NCI-H1092 treated with DMSO at 0.1 percent for 48 hours (cell line): Measurements from ENCODE around the gene BOLA2B.
"Not testable (repeated sequence)": the region's sequence is repeated elsewhere in the genome, so short reads cannot be mapped to it uniquely, and the experiment has no call there.

Source experiments
- DNase-seq: peaks from one replicate; lab custom pipeline; 2025; lab: John Stamatoyannopoulos, UW

The BOLA2B gene

DNA sequence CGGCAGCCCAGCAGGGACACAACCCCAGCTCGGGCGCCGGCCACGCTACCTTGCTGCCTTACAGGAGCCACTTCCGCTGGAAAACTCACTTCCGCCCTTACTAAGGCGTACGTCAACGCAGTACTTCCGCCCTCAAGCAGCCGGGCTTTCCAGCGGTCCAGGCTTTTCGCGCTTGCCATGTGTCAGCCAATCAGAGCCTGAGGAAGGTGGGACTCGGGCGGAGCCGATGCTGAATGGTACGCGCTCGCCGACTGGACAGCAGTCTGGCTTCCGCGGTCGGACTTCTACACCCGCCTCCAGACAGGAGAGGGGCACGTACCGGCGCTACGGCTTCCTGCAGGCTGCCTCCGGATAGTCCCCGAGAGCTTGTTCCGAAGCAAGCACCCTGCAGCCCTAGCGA, at the start of gene BOLA2B, which contains the start of gene SLX1A:
Gene BOLA2B, minus strand, starts transcription at position 52 of the 400 bp plus-strand sequence. CDS start 71 bp downstream, outside the sequence.
Gene SLX1A, plus strand, starts transcription at position 261 of the 400 bp plus-strand sequence. CDS start 210 bp downstream, outside the sequence.
- not testable (repeated sequence) for DNase-seq

GRCh38 chr16:30217082-30217481, 23.6 kb upstream of the BOLA2B start:
- not testable (repeated sequence) for DNase-seq

DNA sequence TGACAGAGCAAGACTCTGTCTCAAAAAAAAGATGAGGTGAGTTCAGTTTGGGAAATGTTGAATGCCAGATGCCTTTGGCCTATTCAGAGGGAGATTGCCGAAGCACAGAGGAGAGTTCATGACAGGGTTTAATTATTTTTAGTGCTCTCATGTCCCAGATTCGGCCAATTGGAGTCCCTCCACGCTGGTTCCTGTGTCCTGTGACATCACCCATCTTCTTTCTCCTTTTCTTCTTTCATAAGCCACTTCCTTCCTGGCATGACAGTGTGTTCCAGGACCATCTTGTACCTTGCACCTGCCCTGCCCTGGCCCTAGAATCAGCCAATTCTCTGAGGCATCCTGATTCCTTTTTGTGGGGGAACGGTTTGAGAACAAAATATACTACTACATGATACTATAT, 17.9 kb upstream of the BOLA2B start:
- DNase-seq, result not testable (repeated sequence)

DNA sequence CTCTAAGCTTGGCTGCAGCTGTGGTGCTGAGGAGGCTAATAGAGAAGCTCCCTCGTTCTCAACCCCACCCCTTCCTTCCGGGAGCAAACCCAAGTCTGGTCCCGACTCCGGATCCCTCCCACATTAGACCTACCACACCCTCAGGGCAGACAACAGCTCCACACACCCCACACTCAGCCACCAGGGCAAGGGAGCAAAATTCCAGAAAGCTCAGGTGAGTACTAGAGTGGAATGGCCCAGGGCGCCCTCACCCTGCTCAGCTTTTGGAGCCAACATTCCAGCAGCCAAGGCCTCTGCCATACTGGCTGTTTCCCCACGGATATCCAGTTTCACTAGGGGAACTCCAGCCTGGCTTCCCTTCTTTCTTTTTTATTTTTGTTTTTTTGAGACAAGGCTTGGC, 15.6 kb upstream of the BOLA2B start:
- not testable (repeated sequence) for DNase-seq

GRCh38 chr16:30207063-30207704, 13.7 kb upstream of the BOLA2B start:
- not testable (repeated sequence) for DNase-seq

- not testable (repeated sequence) for DNase-seq
Observed at GRCh38 chr16:30206252-30206651, 12.8 kb upstream of the BOLA2B start.

DNA sequence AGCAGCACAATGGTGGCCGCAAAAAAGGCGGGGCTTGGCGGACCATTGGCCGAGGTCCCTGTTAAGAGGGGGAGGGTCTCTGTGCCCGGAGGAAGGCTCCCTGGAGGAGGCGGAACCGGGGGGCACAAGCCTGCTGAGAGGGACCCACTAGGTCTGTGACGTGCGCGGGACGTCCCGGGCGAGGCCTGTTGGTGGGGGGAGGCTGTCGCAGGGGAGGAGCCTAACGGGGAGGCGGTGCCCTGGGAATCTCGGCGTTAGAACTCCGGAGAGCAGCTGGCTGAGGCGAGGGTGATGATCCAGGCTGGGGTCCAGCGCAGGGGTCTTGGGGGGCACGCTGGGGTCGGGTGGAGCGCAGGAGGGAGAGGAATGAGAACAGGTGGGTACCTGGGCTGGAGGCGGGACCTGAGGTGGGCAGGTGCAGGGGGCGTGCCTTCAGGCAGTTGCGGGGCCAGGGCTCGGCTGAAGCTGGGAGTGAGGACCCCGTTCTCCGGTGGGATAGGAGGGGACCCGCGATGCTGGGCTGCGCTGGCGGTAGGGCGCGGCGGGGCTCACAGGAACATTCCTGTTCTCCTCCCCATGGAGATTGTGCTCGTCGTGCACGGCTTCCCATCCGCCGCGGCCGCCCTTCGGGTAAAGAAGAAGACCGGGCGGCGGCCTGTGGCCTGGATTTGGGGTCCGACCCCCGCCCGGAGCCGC, 12.2 kb upstream of the BOLA2B start:
- DNase-seq, result not testable (repeated sequence)

GRCh38 chr16:30199608-30200343, 6.3 kb upstream of the BOLA2B start:
- DNase-seq, result not testable (repeated sequence)

- not testable (repeated sequence) for DNase-seq
Observed at GRCh38 chr16:30199049-30199448, 5.6 kb upstream of the BOLA2B start, which contains the start of gene SULT1A3. SULT1A3 (plus strand) TSS chr16:30199255; CDS start chr16:30200729, 1,474 bp downstream.

DNA sequence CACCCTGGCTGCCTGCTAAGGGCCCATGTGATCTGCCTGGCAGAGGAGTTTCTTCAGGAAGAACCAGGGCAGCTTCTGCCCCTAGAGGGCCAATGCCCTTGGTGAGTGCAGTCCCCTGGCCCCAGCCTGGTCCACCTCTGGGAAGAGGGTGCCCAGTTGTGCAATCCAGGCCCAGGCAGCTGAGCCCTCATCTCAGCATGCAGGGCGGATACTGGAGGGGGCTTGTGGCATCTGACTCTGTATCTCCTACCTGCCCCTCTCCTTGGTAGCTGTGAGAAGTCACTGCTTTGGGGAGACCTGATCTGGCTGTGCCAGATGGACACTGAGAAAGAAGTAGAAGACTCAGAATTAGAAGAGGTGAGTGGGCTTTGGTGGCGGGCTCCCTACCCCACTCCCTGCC, 3.5 kb upstream of the BOLA2B start:
- DNase-seq, result not testable (repeated sequence)

DNA sequence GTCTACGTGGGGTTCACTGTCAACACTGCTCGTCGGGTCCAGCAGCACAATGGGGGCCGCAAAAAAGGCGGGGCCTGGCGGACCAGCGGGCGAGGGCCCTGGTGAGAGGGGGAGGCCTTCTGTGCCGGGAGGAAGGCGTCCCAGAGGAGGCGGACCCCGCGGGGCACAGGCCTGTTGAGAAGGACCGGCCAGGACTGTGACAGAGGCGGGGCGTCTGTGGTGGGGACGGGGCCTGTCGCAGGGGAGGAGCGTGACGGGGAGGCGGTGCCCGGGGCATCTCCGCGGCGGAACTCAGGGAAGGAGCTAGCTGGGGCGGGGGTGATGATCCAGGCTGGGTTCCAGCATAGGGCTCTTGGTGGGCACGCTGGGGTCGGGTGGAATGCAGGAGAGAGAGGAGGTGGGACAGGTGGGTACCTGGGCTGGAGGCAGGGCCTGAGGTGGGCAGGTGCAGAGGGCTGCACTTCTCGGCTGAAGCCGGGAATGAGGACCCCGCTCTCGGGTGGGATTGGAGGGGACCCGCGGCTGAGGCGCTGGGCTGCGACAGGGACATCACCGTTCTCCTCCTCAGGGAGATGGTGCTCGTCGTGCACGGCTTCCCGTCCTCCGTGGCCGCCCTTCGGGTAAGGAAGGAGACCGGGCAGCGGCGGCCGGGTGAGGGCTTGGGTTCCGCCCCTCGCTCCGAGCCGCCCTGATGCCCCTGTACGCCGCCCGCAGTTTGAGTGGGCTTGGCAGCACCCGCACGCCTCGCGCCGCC, 883 bp upstream of the BOLA2B start:
- not testable (repeated sequence) for DNase-seq

DNA sequence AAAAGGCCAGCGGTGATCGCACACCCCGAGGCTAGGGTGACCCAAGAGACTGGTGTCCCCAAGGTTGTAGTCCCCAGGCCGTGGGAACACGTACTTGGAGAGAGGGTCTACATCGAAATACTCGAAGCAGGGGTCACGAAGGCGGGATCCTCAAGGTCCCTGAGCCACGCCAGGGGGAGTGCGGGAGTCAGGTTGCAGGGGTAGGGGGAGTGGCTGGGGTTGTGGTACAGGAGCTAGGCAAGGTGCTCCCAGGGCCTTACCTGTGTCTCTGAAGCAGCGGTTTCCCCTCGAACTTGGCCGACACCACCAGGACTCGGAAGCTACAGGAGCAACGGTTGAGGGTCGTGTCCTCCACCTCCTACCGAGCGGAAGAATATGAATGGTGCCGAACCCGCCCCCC, 368 bp downstream of the BOLA2B start:
- DNase-seq, result not testable (repeated sequence)

DNA sequence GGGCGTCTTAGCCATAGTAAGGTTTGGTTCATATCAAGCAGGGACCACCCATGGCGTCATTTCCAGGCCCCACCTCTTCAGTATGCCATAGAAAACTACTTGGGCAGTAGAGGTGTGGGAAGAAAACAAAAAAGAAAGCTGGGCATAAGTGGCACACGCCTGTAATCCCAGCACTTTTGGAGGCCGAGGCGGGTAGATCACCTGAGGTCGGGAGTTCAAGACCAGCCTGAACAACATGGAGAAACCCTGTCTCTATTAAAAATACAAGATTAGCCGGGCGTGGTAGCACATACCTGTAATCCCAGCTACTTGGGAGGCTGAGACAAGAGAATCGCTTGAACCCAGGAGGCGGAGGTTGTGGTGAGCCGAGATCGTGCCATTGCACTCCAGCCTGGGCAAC, 2.3 kb downstream of the BOLA2B start:
- not testable (repeated sequence) for DNase-seq

DNA sequence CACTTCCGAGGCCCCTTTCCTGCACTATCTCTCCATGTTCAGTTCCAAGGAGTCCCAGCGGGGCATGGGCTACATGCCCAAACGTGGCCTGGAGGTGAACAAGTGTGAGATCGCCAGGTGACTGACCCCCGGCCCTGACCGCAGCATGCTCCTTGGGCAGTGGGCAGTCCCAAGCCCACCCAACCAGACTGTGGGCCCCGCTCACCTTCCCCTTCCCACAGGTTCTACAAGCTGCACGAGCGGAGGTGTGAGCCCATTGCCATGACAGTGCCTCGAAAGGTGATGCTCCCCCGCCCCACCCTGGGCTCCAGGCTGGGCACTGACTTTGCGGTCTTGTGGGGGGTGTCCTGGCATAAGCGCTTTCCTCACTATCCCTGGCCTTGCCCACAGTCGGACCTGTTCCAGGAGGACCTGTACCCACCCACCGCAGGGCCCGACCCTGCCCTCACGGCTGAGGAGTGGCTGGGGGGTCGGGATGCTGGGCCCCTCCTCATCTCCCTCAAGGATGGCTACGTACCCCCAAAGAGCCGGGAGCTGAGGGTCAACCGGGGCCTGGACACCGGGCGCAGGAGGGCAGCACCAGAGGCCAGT, 5.4 kb downstream of the BOLA2B start:
- DNase-seq, result no peak

DNA sequence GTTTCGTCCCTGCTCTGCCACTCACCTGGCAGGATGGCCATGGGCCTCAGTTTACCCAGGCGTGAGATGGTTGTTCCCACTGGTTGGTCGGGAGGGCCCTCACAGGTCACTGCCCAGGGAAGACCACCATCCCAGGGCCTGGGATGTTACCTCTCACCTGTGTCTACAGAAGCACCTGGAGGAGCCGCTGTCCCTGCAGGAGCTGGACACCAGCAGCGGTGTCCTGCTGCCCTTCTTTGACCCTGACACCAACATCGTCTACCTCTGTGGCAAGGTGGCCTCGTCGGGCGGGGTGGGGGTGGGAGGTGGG, 6.0 kb downstream of the BOLA2B start:
- DNase-seq, result no peak

GRCh38 chr16:30186782-30187555, 6.5 kb downstream of the BOLA2B start:
- no peak for DNase-seq

DNA sequence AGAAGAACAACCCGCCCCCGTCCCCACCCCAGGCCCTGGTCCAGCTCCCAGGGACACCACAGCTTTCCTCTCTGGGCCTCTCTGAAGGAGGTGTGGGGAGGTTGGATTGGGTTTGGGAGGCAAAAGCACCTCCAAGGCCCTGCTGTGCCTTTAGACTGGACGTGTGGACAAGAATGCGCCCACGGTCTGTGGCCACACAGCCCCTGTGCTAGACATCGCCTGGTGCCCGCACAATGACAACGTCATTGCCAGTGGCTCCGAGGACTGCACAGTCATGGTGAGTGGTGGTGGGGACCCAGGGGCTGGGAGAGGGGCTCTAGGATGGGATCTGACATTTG, 7.1 kb downstream of the BOLA2B start:
- DNase-seq, result no peak

GRCh38 chr16:30185683-30186421, 7.6 kb downstream of the BOLA2B start:
- DNase-seq, result no peak

DNA sequence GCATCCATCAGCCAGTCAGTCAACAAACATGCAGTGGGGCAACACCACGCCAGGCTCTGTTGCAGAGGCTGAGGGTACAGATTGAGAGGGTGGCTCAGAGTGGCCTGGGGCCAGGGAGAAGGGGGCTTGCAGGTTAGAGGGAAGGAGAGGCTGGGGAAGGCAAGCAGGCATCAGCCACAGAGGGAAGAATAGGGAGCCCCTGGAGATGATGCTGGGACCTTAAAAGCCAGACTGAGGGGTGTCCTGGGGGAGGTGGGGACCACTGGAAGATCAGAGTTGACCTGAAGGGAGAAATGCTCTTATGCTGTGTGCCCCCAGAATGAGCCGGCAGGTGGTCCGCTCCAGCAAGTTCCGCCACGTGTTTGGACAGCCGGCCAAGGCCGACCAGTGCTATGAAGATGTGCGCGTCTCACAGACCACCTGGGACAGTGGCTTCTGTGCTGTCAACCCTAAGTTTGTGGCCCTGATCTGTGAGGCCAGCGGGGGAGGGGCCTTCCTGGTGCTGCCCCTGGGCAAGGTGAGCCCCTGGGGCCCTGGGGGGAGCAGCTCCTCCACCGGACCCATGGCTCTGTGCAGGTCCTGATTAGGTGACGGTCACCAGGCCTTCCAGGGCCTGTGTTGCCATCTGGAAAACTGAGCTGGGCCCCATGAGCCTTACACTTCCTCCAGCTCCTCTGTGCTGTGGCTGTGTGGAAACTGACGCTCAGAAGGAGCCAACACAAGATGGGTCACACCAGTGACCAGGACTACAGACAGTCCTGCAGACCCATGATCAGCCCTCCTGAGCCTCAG, 8.4 kb downstream of the BOLA2B start:
- no peak for DNase-seq
